ENCODE data around the gene SRRD.

GRCh38 chr22:26466196-26466595 lies 17.5 kb upstream of the SRRD start:
- TF ChIP-seq CTCF (IDR thresholded peaks at IDR 0.05) = no peak
- no peak for TF ChIP-seq POLR2A (IDR thresholded peaks at IDR 0.05)

Data from esophagus squamous epithelium (tissue), 4 donors.